ENCODE measurements around the gene NR2F2. TPM values are rescaled to one million over a fixed set of nuclear protein-coding genes. Genes with fewer than 3 reads are reported as not detected.

The NR2F2 gene
- total RNA-seq, 1 experiment from 2014 or later, result 140 TPM

- ChIA-PET POLR2A (interaction anchor here (0.7 kb wide), 1 partner anchor 14 kb away, joined by 3 read pairs; no protein-coding TSS in a partner anchor), CTCF (no interaction called here)
- H3K4me1 Mint-ChIP-seq (ENCODE audit: low read depth, unreplicated experiment), result peaks cover 21% of the 10 kb centered on the region
- no peak for DNase-seq
- Histone ChIP-seq H3K27me3 (replicated peaks; ENCODE audit: control insufficient read depth, insufficient read depth, low read length) (no peaks in the 10 kb centered on the region), H3K4me1 (no peaks in the 10 kb centered on the region; the same call in 1 of the 2 replicates), H3K36me3 (ENCODE audit: control insufficient read depth, insufficient read depth, low read length) (no peaks in the 10 kb centered on the region), H3K9me3 (no peaks in the 10 kb centered on the region), H3K4me3 (ENCODE audit: low read depth, low read length) (no peak overlapping the region)
- intact Hi-C loops (cut with micrococcal nuclease; ENCODE audit: unreplicated experiment), result no loop called here
- no peaks in the 10 kb centered on the region for H3K9me3 Mint-ChIP-seq (ENCODE audit: unreplicated experiment)
- H3K27ac Mint-ChIP-seq (ENCODE audit: unreplicated experiment), result no peak overlapping the region
- no peak overlapping the region for H3K4me3 Mint-ChIP-seq (ENCODE audit: unreplicated experiment)
- no peaks in the 10 kb centered on the region for H3K27me3 Mint-ChIP-seq (ENCODE audit: insufficient read depth, unreplicated experiment)
- peaks cover 97% of the 10 kb centered on the region for H3K36me3 Mint-ChIP-seq (ENCODE audit: insufficient read depth, unreplicated experiment)
- TSS peak; percentile 3 for BruUV-seq (replicated peaks)
- TF ChIP-seq, protein P1, sequence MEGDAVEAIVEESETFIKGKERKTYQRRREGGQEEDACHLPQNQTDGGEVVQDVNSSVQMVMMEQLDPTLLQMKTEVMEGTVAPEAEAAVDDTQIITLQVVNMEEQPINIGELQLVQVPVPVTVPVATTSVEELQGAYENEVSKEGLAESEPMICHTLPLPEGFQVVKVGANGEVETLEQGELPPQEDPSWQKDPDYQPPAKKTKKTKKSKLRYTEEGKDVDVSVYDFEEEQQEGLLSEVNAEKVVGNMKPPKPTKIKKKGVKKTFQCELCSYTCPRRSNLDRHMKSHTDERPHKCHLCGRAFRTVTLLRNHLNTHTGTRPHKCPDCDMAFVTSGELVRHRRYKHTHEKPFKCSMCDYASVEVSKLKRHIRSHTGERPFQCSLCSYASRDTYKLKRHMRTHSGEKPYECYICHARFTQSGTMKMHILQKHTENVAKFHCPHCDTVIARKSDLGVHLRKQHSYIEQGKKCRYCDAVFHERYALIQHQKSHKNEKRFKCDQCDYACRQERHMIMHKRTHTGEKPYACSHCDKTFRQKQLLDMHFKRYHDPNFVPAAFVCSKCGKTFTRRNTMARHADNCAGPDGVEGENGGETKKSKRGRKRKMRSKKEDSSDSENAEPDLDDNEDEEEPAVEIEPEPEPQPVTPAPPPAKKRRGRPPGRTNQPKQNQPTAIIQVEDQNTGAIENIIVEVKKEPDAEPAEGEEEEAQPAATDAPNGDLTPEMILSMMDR (IDR thresholded peaks at IDR 0.05; ENCODE audit: insufficient read depth in 1 of 2, low read depth in 1 of 2, low read length in 1 of 2, severe bottlenecking in 1 of 2, unreplicated experiment in 1 of 2), result no peak
Measured at GRCh38 chr15:96349034-96349856, 18.7 kb downstream of the NR2F2 start.

DNA sequence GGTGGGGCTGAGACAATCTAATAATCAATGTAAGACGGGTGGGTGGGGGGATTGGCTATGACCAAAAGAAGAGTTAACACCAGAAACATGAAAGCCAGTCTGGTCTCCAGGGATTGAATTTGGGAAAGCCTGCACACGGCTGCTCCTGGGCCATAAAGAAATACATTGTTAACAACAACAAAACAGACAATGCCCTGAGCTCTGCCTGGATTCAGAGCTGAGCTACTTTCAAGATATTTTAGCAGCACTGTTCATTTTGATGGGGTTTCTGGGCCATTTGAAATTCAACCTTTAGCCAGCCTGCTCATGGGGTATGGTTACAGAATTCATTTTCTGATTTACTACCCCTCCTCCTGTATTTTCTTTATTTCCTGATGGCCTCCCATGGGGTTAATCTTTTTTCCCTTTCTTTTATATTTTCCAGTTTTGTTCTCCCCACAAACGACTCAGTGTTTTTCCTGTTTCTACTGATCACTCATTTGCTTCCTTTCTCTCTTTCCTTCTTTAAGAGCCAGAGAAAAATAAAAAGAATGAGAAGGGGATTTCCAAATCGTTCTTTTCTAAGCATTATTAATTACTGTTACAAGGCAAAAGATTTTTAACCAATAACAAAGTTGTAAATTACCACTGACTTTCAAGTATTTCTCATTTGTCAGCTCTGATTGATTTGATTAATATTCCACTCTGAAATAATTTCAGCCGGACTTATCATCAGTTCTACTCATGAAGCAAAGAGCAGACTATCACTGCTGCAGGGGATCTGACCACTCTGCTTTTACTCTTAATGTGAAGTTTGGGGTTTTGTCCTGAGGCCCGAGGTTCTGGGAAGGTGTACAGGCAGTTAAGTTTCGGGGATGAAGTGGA, 19.6 kb downstream of the NR2F2 start:
- no TSS peak for BruUV-seq (replicated peaks)
- ChIA-PET POLR2A (no interaction called here), CTCF (no interaction called here)
- H3K4me1 Mint-ChIP-seq (ENCODE audit: low read depth, unreplicated experiment), result peaks cover 19% of the 10 kb centered on the region
- no peaks in the 10 kb centered on the region for H3K36me3 ChIP-seq (ENCODE audit: control insufficient read depth, insufficient read depth, low read length)
- no peak overlapping the region for H3K4me3 ChIP-seq (ENCODE audit: low read depth, low read length)
- no peaks in the 10 kb centered on the region for H3K27me3 ChIP-seq (replicated peaks; ENCODE audit: control insufficient read depth, insufficient read depth, low read length)
- H3K36me3 Mint-ChIP-seq (ENCODE audit: insufficient read depth, unreplicated experiment), result peaks cover 88% of the 10 kb centered on the region
- intact Hi-C loops (cut with micrococcal nuclease; ENCODE audit: unreplicated experiment), result no loop called here
- H3K9me3 Mint-ChIP-seq (ENCODE audit: unreplicated experiment), result no peaks in the 10 kb centered on the region
- H3K9me3 ChIP-seq, result no peaks in the 10 kb centered on the region
- TF ChIP-seq, protein P1 (IDR thresholded peaks at IDR 0.05; ENCODE audit: insufficient read depth in 1 of 2, low read depth in 1 of 2, low read length in 1 of 2, severe bottlenecking in 1 of 2, unreplicated experiment in 1 of 2), result no peak
- no peak overlapping the region for H3K27ac Mint-ChIP-seq (ENCODE audit: unreplicated experiment)
- DNase-seq, result no peak
- no peaks in the 10 kb centered on the region for H3K27me3 Mint-ChIP-seq (ENCODE audit: insufficient read depth, unreplicated experiment)
- no peak overlapping the region for H3K4me3 Mint-ChIP-seq (ENCODE audit: unreplicated experiment)
- no peaks in the 10 kb centered on the region; the same call in 1 of the 2 replicates for H3K4me1 ChIP-seq

GRCh38 chr15:96350934-96351724, 20.6 kb downstream of the NR2F2 start:
- intact Hi-C loops (cut with micrococcal nuclease; ENCODE audit: unreplicated experiment), result no loop called here
- H3K4me3 Mint-ChIP-seq (ENCODE audit: unreplicated experiment), result no peak overlapping the region
- no peak for DNase-seq
- no TSS peak for BruUV-seq (replicated peaks)
- no peaks in the 10 kb centered on the region for H3K27me3 Mint-ChIP-seq (ENCODE audit: insufficient read depth, unreplicated experiment)
- H3K36me3 Mint-ChIP-seq (ENCODE audit: insufficient read depth, unreplicated experiment), result peaks cover 78% of the 10 kb centered on the region
- Histone ChIP-seq H3K36me3 (ENCODE audit: control insufficient read depth, insufficient read depth, low read length) (no peaks in the 10 kb centered on the region), H3K9me3 (no peaks in the 10 kb centered on the region), H3K4me1 (no peaks in the 10 kb centered on the region; the same call in 1 of the 2 replicates), H3K4me3 (ENCODE audit: low read depth, low read length) (no peak overlapping the region), H3K27me3 (replicated peaks; ENCODE audit: control insufficient read depth, insufficient read depth, low read length) (no peaks in the 10 kb centered on the region)
- ChIA-PET POLR2A (no interaction called here), CTCF (no interaction called here)
- no peak overlapping the region for H3K27ac Mint-ChIP-seq (ENCODE audit: unreplicated experiment)
- TF ChIP-seq, protein P1 (IDR thresholded peaks at IDR 0.05; ENCODE audit: insufficient read depth in 1 of 2, low read depth in 1 of 2, low read length in 1 of 2, severe bottlenecking in 1 of 2, unreplicated experiment in 1 of 2), result no peak
- no peaks in the 10 kb centered on the region for H3K9me3 Mint-ChIP-seq (ENCODE audit: unreplicated experiment)
- H3K4me1 Mint-ChIP-seq (ENCODE audit: low read depth, unreplicated experiment), result peaks cover 12% of the 10 kb centered on the region

Data from Caco-2 (cell line).